Measurements from ENCODE around the gene PRDM16.
A peak's percentile ranks its signal among the peaks of the same experiment; 100 is the strongest.

The PRDM16 gene

GRCh38 chr1:3262681-3263286 is 193.8 kb downstream of the PRDM16 start:
- no peak for DNase-seq (ENCODE audit: low read depth)

- DNase-seq (ENCODE audit: low read depth) = no peak
Measured at GRCh38 chr1:3263790-3264189, 194.8 kb downstream of the PRDM16 start.

GRCh38 chr1:3264456-3264855 is 195.5 kb downstream of the PRDM16 start:
- no peak for DNase-seq (ENCODE audit: low read depth)

GRCh38 chr1:3265835-3266805 is 197.1 kb downstream of the PRDM16 start:
- no peak for DNase-seq (ENCODE audit: low read depth)

DNA sequence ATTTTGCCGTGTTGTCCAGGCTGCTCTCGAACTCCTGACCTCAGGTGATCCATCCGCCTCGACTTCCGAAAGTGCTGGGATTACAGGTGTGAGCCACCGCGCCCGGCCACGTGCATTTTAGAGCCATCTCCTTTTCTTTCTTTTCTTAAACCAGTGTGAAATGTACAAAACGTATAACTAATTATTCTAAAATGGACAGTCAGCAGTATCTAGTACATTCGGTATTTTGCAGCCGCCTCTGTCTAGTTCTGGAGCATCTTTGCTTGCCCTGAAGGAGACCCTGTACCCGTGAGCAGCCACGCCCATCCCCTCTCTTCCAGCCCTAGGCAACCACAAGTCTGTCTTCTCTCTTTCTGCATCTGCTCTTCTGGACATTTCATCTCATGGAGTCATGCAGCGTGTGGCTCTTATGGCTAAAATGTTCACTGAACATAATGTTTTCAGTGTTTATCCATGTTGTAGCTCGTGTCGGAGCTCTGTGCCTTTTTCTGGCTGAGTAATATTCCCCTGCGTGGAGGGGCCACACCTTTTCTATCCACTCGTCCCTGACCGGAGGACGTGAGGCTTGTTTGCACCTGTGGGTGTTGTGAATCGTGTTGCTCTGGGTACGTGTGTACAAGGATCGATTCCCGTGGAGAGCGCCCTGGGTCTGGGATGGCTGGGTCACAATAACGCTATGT is 198.0 kb downstream of the PRDM16 start:
- no peak for DNase-seq (ENCODE audit: low read depth)

DNA sequence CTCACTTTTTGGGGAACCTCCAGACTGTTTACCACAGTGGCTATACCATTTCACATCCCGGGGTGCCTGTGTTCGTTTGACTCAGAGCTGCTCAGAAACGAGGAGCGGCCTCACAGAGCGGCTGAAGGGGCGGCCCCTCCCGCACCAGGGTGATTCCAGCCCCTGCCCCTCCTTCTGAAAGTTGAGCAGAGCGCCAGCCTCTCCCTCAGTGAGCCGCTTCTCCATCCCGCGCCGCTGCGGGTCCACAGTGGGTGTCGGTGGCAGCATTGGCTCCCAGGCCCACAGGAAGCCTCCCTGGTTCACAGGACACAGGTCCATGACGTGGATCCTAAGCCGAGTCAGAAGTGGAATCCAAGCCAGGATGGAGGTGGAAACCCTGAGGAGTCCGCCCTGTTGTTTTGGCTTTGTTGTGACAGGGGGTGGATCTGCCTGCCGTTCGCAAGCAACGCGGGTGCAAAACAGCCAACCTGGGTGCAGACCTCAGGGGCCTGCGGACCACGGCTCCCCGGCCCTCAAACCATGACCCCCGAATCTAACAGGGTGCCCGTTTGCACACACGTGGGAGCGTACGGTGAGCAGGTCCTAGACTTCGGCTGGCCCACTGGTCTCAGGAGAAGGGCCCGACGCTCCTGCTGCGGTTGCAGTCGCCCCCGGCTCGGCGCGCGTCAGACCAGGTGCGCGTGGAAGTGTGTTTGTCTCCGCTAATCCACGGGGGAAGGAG is 198.7 kb downstream of the PRDM16 start:
- no peak for DNase-seq (ENCODE audit: low read depth)

DNA sequence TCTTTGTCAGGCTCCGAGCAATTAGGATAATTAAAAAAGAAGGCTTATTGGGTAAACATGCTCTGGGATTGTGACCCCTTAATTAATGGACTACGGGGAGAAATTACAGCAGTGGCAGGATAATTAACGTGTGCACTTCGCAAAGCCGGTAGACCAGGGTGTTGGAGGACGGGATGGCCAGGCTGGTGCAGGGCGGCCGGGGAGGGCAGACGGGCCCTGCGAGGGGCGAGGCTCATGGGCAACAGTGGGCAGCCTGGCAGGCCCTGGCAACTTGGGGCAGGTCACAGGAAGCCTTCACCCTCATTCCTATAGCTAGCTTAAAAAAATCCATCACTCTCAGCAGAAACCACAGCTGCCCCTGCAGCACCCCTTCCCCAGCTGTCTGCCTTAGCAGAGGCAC is 199.3 kb downstream of the PRDM16 start:
- no peak for DNase-seq (ENCODE audit: low read depth)

- DNase-seq (ENCODE audit: low read depth) = no peak
Measured at GRCh38 chr1:3270403-3271245, 201.6 kb downstream of the PRDM16 start.

GRCh38 chr1:3271866-3272265 is 202.9 kb downstream of the PRDM16 start:
- DNase-seq (ENCODE audit: low read depth) = no peak

DNA sequence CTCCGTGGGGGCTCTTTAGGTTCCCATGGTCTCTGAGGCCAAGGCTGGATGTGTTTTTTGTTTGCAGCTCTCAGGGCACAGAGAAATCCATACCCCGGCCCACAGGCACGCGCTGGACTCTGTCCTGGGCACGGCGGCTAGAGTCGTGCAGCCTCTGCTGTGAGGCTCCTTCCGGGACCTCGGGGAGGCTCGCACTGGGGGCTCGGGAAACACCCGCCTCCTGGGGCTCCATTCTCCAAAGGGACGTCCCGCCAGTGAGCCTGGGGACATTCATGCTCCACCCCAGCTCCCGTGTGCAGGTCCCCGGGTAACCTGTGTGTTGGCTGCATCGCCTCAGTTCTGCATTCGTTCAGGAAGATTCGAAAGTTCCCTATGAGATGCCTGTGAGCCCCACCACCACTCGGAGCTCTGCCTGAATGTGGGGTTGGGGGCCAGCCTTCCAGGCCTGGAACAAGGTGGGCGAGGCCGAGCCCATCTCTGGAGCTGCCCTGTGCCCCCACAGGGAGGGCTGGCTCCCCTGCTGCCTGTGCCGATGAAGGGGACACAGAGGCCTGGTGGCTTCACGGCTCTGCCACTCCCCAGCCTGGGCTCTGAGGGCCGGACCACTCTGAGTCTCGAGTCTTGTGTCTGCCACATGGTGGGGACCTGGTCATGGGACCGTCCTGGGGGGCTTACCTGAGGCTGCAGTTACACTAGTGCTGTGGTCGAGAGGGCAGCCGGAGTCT is 203.5 kb downstream of the PRDM16 start:
- no peak for DNase-seq (ENCODE audit: low read depth)

GRCh38 chr1:3273447-3273846 is 204.4 kb downstream of the PRDM16 start:
- DNase-seq (ENCODE audit: low read depth) = no peak

DNA sequence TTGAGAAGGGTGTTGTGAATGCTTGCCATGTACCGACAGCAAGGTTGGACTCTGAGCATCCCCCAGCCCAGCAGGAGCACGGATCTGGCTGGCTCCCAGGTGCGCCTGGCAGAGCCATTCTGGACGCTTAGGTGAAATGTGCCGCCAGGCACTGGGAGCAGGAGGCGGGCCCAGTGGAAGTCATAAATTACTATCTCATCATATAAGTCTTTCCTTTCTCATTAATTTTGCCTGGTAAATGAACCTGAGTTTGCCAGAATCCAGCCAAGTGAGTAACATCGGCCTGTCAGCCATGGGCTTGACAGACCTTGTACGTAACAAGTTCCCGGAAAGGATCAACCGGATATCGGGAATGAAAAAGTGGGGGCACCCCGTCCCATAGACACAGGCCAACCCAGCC is 206.0 kb downstream of the PRDM16 start:
- DNase-seq (ENCODE audit: low read depth) = no peak

- peak; percentile 50 for DNase-seq (ENCODE audit: low read depth)
Measured at GRCh38 chr1:3275471-3276340, 206.7 kb downstream of the PRDM16 start.

- no peak for DNase-seq (ENCODE audit: low read depth)
Measured at GRCh38 chr1:3276341-3276800, 207.4 kb downstream of the PRDM16 start.

DNA sequence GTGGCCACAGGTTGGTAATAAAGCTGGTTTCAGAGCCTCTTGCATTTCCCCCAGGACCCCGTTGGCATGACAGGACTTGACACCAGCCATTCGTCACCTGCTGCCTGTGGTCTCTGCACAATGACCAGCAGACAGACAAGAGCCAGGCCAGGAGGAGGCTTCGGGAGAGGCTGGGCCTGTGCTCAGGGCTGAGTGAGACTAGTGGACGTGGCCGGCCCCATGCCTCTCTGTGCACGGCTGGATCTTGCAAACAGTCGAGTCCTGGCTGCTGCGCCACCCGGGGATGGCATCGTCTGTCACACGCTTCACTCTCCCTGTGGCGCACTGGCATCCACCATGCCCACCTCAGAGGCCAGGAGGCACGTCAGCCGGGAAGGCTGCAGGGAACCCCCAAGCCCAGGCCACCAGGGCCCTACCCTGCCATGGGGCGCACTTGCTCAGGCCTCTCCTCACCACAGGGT is 208.0 kb downstream of the PRDM16 start:
- no peak for DNase-seq (ENCODE audit: low read depth)

DNA sequence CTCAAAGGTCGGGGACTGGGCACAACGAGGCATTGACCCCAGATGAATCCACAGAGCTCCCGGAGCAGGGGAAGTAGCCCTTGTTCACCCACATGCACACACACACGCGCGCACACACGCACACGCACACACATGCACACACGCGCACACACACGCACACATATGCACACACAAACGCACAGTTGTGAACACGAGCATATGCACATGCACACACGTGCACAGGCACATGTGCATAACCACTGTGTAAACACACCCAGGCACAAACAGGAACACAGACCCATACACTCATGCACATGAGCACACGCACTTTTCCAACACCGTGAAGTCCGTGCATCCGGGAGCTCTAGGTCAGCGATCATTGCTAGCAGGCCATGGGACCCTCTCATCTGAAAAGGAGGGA is 208.6 kb downstream of the PRDM16 start:
- DNase-seq (ENCODE audit: low read depth) = no peak

- no peak for DNase-seq (ENCODE audit: low read depth)
Measured at GRCh38 chr1:3278416-3279181, 209.6 kb downstream of the PRDM16 start.

GRCh38 chr1:3279182-3279470 is 210.1 kb downstream of the PRDM16 start:
- no peak for DNase-seq (ENCODE audit: low read depth)

GRCh38 chr1:3281735-3282134 is 212.7 kb downstream of the PRDM16 start:
- DNase-seq (ENCODE audit: low read depth) = no peak
